GM10266 (cell line): ENCODE data around the gene CLRN3.

Experiments
- DNase-seq: peaks from one replicate; pipeline ENCODE4 v3.0.0; 2012; ENCODE audit errors: extremely low spot score
- TF ChIP-seq, protein P1 (sequence below): IDR thresholded peaks from 2 replicates; pipeline ENCODE4 v1.5.1; 2012; ENCODE audit warnings: mild to moderate bottlenecking, low read depth; ENCODE audit not compliant: control insufficient read depth, insufficient read depth; ENCODE audit errors: missing control alignments

The CLRN3 gene

DNA sequence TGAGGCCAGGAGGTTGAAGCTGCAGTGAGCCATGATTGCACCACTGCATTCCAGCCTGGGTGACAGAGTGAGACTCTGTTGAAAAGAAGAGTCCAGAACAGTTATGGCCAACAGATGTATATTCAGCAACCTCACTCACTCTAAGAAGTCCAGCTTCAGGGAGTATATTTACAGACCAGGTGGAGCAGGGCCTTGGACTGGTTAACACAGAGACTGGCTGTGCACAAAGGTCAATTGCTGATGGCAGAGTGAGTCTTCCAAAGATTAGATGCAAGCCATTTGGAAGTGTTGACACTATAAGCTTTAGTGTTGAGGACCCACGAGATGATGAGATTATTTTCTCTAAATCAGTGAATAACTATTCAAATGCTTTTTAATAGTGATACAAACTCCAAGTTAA lies 24.9 kb downstream of the CLRN3 start:
- DNase-seq, result no peak

DNA sequence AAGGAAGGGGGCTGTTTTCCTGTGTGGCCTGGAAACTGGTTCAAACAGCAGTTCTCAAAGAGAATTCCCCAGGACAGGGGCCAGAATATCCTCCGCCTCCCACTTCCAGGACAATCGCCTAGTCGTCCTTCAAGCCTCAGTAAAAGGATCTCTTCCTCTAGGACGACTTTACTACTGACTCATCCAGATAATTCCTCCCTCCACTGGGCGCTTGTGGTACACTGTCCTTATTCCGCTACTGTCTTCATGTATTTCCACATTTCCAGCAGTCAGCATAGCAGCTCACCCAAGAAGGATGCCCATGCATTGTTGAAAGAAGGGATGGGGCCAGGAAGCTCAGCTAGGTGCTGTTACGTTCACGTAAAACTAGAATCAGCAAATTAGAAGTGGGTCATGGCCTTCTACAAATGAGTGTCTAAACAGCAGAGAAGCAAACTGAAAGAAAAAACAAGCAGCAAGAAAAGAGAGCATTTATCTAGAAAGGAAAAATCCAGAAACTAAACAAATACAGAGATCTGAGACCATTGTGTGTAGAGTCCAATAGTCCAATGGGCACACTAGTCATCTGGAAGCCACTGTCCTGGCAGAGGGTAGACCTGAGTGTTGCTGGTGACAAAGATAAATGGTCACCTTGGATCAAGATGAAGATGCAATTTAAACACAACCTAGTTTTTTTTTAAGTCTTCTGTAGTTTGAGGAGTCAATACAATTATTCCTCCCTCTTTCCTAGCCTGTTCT lies 26.3 kb downstream of the CLRN3 start:
- TF ChIP-seq, protein P1, sequence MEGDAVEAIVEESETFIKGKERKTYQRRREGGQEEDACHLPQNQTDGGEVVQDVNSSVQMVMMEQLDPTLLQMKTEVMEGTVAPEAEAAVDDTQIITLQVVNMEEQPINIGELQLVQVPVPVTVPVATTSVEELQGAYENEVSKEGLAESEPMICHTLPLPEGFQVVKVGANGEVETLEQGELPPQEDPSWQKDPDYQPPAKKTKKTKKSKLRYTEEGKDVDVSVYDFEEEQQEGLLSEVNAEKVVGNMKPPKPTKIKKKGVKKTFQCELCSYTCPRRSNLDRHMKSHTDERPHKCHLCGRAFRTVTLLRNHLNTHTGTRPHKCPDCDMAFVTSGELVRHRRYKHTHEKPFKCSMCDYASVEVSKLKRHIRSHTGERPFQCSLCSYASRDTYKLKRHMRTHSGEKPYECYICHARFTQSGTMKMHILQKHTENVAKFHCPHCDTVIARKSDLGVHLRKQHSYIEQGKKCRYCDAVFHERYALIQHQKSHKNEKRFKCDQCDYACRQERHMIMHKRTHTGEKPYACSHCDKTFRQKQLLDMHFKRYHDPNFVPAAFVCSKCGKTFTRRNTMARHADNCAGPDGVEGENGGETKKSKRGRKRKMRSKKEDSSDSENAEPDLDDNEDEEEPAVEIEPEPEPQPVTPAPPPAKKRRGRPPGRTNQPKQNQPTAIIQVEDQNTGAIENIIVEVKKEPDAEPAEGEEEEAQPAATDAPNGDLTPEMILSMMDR, result no peak
- no peak for DNase-seq

More for the DNA sequence above, 24.9 kb downstream of the CLRN3 start:
- TF ChIP-seq, protein P1, result no peak

DNA sequence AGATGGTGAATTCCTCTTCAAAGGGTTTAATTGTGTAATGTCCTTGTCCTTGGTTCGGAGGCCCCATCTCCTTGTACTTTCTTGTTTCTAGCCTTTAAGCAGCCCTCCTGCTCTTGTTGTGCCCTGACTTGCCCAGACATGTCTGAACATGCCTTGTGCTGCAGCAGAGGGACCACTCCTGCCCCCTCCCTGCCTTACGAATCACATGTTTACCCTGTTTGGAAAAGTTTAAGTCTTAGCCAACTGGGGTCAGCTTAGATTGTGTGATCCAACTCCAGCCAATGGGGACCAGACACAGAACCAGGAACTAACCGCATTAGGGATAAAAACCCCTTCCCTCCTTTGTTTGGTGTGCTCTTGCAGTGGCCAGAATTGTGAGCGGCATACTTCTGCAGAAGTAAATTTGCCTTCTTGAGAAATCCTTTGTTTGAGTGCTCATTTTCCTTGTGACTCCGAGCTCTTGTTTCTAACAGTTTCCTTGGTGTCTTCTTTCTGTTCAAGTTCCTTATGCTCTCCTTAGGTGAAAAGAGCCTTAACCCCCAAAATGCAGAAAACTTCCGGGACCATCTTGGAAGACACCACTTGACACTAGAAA lies 29.4 kb downstream of the CLRN3 start:
- TF ChIP-seq, protein P1, result no peak
- no peak for DNase-seq

DNA sequence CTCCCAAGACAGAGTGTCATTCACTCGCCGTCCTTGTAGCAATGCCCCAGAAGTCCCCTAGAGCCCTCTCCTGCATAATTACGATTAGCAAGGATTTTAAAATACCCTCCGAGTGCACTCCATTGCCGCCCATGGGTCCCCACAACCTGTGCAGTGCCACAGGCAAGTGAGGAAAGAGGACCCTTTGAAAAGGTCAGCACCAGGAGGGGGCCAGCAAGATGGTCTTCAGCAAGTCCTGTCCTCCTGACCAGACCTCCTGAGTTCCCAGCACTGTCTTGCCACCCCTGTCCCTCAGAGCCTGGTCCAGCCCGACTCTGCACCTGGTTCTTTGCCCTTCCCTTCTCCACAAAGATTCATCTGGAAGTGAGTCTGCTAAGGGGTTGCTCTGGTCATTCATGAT lies 32.1 kb downstream of the CLRN3 start:
- TF ChIP-seq, protein P1, result no peak
- no peak for DNase-seq

DNA sequence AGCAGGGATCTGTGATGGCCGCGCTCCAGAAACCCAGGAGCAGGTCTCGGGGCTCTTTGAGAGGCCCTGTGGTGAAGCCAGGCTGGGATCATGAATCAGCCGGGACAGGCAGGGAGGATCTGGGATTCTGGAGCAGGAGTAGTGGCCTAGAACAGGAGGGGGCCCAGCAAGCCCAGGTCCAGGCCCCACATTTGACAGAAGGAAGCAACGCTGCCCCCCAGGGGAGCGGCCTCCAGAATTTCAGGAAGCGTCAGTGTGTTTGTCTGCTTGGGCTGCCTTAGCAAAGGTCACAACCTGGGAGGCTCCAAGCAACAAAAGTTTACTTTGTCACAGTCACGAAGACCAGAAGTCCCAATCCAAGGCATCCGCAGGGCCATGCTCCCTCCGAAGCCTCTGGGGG lies 36.8 kb downstream of the CLRN3 start:
- TF ChIP-seq, protein P1, result no peak
- no peak for DNase-seq

DNA sequence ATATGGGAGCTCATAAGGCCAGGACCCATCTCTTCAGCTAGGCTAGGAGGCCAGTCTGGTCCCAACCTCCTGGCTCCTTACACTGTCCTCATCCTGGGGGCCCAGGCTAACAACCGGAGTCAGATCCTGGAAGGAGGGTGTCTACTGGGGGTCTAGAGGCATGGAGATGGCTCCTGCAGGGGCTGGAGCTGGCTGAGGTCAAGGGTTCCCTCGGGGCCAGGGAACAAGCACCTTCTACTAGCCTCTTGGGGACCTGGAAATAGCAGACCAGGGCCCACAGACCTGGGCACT lies 37.2 kb downstream of the CLRN3 start:
- no peak for DNase-seq
- TF ChIP-seq, protein P1, result no peak
